Measurements from ENCODE around the gene SH3BP1.
A peak's percentile ranks its signal among the peaks of the same experiment; 100 is the strongest.

SH3BP1 gene

GRCh38 chr22:37641561-37641949, 2.1 kb downstream of the SH3BP1 start:
- no peaks in the 10 kb centered on the region for H3K9me3 ChIP-seq
- H3K27me3 ChIP-seq = no peaks in the 10 kb centered on the region
- no peak for TF ChIP-seq CTCF (IDR thresholded peaks at IDR 0.05; ENCODE audit: low read depth, low read length)
- H3K4me1 ChIP-seq = no peaks in the 10 kb centered on the region; the same call in 1 of the 2 replicates
- H3K36me3 ChIP-seq = 0 out of 2 replicates have a peak, but pooled peaks cover 2% of the 10 kb centered on the region
- DNase-seq = no peak
- H3K4me3 ChIP-seq (ENCODE audit: low read depth, low read length) = no peak overlapping the region

DNA sequence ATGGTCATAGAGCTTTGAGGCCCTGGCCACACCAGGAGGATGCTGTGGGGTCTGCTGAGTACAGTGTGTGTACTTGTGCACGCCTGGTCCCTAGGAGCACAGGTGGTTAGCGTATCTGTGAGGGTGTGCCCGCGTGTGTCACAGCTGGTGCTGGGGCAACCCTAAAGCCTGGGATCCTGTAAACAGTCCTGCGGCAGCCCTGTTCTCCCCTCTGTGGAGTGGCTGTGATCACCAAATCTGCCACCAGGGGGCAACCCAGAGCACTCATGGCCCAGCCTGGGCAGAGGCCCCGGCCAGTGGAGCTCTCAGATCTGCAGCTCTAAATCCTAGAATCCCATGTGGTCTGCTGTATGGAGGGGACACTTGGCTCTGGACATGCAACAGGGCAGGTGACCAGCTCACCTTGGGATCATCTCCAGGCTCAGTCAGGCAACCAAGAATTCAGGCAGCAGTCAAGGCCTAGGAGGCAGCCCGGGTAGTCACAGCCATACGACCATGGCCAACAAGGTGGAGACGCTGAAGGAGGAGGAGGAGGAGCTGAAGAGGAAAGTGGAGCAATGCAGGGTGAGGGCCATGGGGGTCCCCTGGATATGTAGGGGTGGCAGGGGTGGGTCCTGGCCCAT, 3.9 kb downstream of the SH3BP1 start:
- H3K9me3 ChIP-seq = no peaks in the 10 kb centered on the region
- no peak overlapping the region for H3K4me3 ChIP-seq (ENCODE audit: low read depth, low read length)
- TF ChIP-seq CTCF (IDR thresholded peaks at IDR 0.05; ENCODE audit: low read depth, low read length) = peak; percentile 94
- DNase-seq = peak; percentile 89
- no peaks in the 10 kb centered on the region for H3K27me3 ChIP-seq
- H3K36me3 ChIP-seq = 0 out of 2 replicates have a peak, but pooled peaks cover 2% of the 10 kb centered on the region
- H3K4me1 ChIP-seq = no peaks in the 10 kb centered on the region; the same call in 1 of the 2 replicates

GRCh38 chr22:37647317-37647716, 7.8 kb downstream of the SH3BP1 start:
- Histone ChIP-seq H3K4me1 (no peaks in the 10 kb centered on the region), H3K4me3 (ENCODE audit: low read depth, low read length) (no peak overlapping the region), H3K36me3 (peaks cover 2% of the 10 kb centered on the region; the same call in 1 of the 2 replicates), H3K9me3 (no peaks in the 10 kb centered on the region), H3K27me3 (no peaks in the 10 kb centered on the region)
- TF ChIP-seq CTCF (IDR thresholded peaks at IDR 0.05; ENCODE audit: low read depth, low read length) = no peak
- no peak for DNase-seq

GRCh38 chr22:37647928-37648327, 8.5 kb downstream of the SH3BP1 start:
- no peak for TF ChIP-seq CTCF (IDR thresholded peaks at IDR 0.05; ENCODE audit: low read depth, low read length)
- H3K4me3 ChIP-seq (ENCODE audit: low read depth, low read length) = no peak overlapping the region
- DNase-seq = no peak
- peaks cover 2% of the 10 kb centered on the region; the same call in 1 of the 2 replicates for H3K36me3 ChIP-seq
- H3K4me1 ChIP-seq = no peaks in the 10 kb centered on the region
- H3K27me3 ChIP-seq = no peaks in the 10 kb centered on the region
- H3K9me3 ChIP-seq = no peaks in the 10 kb centered on the region

GRCh38 chr22:37650463-37651136, 11.1 kb downstream of the SH3BP1 start:
- H3K36me3 ChIP-seq = no peaks in the 10 kb centered on the region; the same call in 1 of the 2 replicates
- no peak for DNase-seq
- H3K4me1 ChIP-seq = no peaks in the 10 kb centered on the region
- no peaks in the 10 kb centered on the region for H3K27me3 ChIP-seq
- no peak overlapping the region for H3K4me3 ChIP-seq (ENCODE audit: low read depth, low read length)
- H3K9me3 ChIP-seq = no peaks in the 10 kb centered on the region
- no peak for TF ChIP-seq CTCF (IDR thresholded peaks at IDR 0.05; ENCODE audit: low read depth, low read length)

Measured in BE2C (cell line).